GM21619 (cell line): ENCODE measurements around the gene PRKCE.

Source experiments
- ATAC-seq: cut with Tn5 transposase; IDR thresholded peaks from one replicate; pipeline ENCODE4 v1.9.1; 2021; ENCODE audit not compliant: unreplicated experiment

The PRKCE gene

DNA sequence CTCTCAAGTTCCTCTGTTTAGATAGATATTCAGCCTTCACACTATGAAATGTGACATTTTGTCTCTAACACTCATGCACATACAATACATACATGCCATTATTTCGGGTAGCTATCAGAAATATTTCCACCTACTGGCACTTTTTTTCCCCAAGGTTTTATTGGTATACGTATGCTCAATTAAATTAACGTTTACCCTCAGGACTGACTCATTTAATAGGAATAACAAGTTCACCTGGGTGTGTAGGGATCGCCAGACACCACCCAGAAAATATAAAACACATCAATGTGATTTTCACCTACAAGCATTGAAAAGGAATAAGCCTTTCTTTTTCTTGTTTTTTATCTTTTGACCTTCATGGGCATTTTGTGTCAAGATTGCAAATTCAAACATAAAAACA lies 507.2 kb downstream of the PRKCE start:
- no peak for ATAC-seq

DNA sequence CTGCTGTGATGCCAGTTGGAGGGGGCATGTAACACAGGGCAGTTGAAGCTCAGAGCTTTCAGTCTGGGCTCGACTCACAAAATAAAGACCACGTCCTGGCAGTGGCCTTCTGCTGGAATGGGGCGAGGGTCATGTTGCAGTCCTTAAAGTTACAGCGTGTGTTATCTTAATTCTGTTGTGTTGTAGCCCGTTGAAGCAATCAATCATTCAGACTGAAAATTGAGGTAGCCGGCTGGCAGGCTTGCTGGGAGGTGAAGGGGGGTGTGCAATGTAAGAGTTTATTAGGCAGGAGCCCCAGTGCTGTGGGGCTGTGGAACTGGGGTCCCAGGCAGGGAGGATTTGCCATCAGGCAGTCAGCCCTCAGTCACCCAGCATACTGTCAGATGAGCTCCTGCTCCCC lies 508.9 kb downstream of the PRKCE start:
- ATAC-seq = no peak

DNA sequence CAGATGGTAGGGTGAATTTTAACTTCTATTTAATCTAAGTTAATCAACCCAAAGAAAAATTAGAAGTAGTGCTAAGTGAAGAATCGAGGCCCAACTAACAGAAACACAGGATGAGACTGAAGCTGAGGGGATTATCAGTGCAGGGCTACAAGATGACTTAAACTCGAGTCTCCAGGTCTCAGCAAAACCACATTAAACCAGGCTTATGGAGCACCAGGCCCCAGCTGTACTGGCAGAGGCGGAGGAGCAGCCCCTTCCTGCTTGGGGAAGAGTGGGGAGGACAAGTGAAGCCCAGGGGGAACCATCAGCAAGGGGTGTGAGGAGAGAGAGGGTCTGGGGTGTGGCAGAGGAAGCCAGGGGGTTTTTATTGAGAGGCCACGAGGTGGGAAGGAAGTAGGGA lies 509.8 kb downstream of the PRKCE start:
- ATAC-seq = no peak

DNA sequence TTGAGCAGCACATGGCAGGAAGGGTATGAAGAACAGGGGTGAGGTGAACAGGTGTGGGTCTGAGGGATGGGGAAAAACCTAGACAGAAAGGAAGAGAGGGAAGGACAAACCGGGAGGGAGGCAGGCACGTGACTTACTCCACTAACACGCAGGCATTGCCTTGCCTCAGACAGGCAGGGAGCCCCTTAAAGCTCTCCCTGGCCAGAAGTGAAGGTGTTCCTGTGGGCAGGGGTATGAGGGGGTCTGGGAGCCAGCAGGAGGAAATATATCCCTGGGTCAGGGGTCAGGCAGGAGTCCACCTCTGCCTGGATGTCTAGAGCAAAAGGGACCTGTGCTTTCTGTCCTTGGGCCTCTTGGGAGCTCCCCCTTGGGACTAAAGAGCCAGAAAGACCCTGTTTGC lies 510.4 kb downstream of the PRKCE start:
- no peak for ATAC-seq

DNA sequence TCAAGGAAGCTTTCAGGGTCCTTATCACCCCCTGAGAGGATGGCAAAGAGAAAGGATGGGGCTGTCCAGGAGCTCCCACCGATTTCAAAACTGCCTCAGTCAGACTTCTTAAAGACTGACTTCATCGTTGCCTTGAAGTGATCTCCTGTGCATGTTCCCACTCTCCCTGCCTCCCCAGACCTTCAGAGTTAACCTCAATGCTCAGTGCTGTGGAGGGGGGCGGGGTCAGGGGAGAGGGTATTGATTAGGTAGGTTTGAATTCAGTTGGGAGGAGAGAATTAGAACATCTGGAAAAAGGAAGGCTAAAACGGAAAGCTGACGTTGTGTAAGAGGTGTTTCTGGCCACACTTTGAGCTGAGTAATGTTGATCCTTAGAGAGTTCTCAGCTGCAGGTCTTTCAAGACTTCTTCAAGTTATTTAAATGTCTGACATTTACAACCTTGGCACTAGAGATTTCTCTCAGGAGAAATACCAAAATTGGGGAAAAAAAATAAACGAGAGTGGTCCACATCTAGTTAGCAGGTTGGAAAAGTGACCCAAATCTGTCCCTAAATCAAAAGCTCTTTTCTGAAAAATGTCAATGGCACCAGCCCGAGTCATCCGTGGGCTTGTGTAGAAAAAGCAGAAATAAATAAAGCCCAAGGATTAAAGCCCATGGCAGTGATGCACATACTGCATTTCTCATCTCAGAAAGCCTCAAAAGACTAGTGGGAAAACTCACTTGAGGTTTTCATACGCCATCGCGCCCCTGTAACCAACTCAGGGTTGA lies 511.0 kb downstream of the PRKCE start:
- no peak for ATAC-seq

DNA sequence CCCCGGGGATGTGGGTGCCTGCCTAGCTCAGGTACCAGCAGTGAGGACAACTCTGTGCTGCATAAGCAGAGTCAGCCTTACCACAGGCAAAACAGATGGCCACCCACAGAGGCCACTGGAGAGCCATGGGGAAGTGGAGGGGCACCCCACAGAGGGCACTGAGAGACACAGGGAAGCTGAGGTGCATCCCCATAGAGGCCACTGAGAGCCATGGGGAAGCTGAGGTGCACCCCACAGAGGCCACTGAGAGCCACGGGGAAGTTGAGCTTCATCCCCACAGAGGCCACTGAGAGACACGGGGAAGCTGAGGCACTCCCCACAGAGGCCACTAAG lies 511.6 kb downstream of the PRKCE start:
- ATAC-seq = no peak

DNA sequence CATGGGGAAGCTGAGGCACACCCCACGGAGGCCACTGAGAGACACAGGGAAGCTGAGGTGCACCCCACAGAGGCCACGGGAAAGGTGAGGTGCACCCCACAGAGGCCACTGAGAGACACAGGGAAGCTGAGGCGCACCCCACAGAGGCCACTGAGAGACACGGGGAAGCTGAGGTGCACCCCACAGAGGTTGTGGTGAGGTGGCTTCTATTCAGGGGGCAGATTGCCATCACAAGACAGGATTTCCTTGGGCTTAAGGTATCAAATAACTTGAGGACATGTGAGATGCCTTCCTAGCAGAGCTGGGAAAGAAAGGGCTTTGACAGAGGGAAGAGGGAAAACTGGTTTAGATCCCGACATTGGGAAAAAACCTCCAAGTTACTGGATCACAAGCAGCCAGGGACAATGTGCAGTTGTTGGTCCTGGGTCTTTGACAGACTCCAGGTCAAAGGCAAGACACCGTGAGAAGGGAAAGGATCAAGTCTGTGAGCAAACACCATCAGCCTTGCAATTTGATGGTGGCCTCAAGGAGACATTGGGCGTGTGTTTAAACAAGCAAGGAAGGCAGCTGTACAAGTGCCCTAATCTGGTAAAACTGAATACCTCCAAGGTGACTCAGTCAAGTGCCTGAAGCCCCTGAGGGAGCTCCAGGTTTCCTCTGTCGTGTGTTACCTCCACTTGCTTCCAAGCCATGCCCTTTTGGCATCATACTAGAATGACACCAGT lies 512.5 kb downstream of the PRKCE start:
- ATAC-seq = no peak

DNA sequence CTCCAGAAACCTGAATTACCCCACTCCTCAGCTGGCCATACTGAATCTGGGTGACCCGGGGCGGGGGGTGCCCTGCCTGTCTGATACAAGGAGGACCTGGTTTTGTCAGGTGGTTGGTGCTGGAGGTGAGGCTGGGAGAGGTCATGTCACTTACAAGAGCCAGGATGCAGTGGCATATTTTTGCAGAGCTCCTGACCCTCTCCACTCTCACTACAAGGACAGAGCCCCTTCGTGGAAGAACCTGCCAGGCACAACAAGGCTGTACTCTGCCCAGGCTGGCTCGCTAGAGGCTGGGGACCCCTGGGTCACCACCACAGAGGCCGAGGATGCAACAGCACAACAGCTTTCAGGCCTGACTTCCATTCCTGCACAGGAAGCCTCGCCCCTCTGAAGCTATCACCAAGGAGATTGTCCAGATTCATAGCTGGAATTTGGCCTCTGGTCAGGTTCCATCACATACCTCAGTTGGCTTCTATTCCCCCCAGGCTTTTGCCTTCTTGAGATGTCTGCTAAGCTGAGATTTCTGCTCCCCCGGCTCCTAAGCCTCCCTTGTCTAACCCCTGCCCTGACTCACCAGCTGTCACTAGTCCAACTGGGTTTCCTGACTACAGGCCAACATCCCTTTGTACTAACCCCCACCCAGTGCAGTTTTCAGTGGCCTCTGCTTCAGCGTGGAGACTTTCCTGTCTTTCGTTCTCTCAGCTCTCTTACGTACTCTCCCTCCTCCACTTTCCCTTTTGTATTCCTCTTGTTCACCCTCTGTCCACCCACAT lies 513.2 kb downstream of the PRKCE start:
- no peak for ATAC-seq

DNA sequence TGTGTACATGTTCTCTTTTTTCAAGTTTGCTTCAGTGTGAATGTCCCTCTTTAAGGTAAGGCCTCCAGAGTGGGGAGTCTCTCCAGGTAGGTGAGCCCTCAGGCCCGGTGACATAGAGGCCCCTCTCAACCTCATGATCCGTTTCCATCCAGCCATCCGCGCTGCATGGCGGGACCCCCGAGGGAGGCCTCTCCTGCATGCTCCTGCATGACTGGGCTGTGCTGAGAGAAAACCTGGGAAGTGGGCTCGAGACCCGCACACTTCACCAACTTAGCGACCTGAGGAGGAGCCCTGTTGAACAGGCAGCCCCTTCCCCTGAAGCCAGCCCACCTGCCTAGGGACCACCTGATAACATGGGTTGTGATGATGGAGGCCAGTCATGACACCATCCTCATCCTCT lies 514.4 kb downstream of the PRKCE start:
- ATAC-seq = no peak

DNA sequence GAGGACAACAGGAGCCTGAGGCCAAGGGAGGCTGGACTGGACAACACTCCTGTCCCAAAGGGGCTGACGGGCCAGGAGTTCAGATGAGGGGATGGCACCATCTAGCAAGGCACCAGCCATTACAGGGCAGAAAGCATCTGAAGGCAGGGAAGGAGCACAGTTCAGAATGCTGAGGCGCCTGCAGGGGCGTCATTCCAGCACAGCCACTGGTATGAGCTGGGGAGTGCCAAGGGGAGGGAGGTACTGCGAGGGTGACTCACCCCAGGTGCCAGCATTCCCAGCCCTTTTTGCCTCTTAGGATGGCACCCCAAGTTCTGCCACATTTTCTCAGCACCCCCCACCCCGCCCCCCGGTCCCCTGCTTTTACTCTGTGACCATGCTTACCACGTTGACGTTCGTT lies 515.9 kb downstream of the PRKCE start:
- no peak for ATAC-seq

DNA sequence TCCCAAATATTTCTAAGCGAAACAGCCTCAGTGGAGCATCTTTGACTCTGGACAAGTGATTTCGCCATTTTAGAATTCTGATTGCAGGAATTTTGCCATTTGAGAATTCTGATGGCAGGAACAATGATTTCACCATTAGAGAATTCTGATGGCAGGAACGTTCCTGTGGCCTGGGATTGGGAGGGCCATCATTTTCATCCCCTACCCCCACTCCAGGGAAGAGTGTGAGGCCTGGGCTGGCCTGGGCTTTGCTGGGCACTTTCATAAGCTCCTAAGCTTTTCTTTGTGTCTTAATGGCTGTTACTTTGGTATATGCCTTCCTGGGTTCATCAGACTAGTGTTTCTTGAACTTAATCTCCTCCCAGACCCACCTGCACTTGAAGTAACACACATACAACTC lies 516.4 kb downstream of the PRKCE start:
- ATAC-seq = no peak

DNA sequence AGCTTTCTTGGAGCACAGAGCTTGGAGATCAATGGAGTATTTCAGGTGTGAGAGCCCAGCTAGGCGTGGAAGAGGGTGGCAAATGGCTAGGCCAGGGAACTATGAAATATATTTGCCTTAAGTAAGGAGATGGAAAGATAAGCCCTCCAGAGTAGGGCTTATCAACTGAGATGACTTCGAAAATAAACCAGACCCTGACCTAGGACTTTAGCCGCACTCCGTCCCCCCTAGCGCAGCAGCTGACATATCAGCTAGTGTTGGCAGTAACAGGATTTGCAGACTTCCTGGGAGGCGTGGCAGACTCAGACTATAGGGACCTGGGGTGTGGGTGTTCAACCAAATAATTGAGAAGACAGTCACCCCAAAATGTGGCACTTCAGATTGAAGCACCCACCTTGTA lies 518.0 kb downstream of the PRKCE start:
- ATAC-seq = no peak

DNA sequence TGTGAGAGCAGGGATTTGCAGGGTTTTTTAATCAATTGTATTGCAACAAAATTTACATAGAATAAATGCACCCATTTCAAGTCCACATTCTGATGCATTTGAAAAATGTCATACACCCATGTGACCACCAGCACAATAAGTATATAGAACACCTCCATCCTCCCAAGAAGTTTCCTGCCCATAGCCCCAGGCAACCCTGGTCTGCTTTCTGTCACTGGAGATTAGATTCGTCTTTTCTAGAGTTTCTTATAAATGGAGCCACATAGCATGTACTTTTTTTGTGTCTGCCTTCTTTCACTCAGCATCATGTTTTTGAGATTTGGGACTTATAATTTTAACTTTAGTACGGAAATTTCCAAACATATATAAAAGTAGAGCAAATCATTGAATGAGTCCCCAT lies 518.6 kb downstream of the PRKCE start:
- no peak for ATAC-seq

DNA sequence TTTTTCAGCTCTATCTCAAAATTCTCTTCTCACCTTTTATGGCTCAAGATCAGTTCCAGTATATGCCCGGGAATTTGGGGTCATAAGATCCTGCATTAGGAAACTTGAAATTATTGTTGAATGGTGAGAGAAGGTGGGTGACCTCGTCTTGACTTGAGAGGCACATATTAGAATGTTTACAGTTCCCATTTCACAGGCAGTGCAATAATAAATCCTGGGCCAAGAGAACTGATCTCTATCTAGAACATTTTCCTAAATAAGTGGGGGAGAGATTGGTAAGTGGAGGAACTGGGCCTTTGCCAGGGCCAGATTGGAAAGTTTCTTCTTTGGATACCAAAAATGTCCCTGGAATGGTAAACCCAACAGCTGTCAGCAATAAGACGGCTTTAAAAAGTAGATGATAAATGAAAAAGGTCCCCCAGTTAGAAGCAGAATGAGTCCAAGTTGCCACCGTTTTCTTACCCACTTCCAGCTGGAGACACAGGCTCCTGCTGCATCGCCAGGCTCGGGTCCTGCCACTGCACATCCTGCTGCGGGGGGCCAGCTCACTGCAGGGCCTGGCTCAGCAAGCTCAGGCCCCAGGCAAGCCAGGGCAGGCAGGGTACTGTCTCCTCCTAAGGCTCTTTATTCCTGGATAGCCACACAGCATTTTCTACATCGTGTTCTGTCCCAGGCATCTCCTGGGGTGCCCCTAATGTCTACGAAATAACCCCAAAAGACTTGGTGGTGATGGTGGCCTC lies 519.3 kb downstream of the PRKCE start:
- no peak for ATAC-seq

DNA sequence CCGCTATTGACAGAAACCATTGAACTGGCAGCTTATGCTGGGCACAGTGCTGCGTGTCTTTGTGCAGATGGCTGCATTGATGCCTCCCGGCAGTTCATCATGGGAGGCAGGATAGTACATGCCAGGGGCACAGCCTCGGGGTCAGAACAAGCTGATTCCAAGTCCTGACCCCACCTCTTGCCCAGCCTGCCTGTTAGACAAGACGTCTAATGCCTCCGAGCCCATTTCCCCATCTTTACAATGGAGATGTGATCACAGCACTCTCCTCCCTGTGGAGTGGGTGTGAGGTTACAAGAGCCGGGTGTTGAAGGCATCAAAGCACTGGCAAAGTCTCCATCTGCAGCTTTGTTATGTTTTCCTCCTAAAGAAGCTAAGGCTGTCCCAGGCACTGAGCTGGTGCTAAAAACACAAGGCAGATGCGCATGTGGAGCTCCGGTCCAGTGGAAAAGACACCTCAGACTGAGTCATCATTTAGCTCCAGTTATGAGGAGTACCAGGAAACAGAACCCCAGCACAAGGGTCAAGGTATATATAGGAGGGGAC lies 520.0 kb downstream of the PRKCE start:
- no peak for ATAC-seq

DNA sequence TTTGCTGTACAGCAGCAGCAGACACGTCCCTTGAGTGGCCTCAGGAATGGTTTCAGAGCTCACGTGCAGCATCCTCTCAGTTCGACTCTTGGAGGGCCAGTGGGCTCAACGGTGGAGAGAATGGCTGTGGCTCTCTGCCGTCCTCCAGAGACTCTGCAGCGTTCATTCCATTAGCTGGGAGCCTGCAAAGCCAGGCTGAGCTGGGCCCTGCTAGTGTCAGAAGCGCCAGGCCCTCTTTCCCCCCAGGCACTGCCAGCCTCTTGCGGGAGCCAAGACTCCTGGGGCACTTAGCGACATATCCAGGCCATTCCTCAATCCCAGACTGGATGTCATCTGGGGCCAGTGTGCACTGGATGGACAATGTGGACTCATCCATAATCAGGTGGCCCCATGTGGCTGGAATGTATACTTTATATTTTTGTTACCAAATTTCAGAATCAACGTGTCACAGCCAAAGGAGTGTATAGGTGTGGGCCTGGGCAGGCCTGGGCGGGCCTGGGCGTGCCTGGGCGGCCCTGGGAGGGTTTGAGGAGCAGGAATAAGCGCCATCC lies 520.6 kb downstream of the PRKCE start:
- no peak for ATAC-seq

DNA sequence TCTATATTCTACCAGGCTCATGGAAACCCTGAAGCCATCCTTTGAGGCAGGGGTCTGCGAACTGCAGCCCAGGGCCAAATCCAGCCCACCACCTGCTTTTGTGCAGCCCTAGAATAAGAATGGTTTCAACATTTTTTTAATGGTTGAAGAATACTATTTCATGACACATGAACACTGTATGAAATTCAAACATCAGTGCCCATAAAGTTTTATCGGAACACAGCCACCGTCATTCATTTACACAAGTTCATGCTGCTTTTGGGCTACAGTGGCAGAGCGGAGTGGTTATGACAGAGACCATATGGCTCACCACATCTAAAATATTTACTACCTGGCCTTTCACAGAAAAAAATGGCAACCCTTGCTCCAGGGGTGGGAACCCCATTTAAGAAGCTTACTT lies 521.6 kb downstream of the PRKCE start:
- no peak for ATAC-seq

DNA sequence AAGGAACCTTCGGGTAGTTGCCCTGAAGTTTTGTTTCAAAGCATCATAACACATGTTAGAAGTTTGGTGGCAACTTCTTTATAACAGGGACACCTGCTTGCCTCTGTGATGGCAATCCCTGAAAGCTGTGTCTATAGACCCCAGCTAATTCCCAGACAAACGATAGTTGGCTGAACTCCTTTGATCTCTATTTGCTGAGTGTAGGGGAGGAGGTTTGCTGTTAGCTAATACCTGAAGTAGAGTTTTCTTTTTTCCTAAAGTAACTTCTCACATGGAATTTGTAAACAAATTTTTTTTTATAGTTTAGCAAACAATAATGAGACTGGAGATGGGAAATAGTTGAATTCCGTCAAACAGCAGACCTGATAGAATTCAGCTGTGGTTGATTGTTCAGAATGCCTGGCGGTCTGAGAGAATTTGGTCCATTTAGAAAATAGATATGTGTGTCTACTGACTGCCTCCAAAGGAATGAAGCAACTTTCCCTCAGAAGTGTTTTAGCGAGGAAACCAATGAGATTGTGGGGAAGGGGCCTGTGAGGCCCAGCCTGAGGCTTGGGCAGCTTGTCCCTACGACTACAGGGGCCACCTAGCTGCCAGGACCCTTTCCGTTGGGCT lies 522.3 kb downstream of the PRKCE start:
- no peak for ATAC-seq

DNA sequence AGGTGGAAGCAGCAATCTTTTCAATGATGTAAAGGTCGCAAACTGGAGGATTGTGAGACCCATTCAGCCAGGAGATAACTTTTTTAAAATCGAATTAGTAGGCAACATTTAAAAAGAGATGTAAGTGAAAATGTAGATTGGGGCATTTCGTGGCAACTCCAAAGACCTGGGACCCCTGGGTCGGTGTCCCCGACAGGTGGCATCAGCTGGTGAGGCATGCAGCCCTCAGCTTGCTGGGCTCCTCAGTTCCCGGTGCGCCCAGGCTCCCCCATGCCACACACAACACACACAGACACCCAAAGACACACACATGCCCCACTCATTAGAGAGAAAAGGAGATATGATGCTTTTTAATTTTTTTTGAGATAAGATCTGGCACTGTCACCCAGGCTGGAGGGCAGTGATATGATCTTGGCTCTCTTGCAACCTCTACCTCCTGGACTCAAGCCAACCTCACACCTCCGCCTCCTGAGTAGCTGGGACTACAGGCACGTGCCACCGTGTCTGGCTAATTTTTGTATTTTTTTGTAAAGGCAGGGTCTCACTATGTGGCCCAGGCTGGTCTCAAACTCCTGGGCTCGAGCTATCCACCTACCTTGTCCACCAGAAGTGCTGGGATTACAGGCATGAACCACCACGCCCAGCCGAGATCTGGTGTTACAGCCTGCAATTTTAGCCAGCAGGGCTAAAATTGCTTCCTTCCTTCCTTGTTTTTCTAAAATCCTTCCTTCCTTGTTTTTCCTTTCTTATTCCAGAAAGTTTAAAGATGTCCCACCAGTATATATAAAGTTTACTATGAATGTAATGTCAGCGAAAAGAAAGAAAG lies 523.1 kb downstream of the PRKCE start:
- no peak for ATAC-seq

DNA sequence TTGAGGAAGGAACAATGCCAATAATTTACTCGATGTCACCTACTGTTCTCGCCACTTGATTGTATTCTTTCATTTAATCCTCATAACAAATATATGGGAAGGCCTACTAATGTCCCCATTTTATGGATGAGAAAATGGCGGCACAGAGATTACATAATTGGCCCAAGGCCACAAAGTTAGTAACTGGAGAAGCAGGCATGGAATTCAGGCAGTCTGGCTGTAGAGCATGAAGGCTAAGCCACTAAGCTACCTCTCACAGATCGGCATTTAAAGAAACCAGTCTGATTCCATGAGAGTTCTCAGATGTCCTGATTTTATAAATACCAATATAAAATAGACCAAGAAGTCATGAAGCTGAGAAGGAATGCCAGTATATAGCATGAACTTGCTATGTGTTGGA lies 523.9 kb downstream of the PRKCE start:
- no peak for ATAC-seq
